Neuronal stem cell (in vitro differentiated cells): ENCODE measurements around the gene NFE2.

Experiments
- DNase-seq: peaks from one replicate; pipeline ENCODE4 v3.0.0-alpha.2; 2013; ENCODE audit warnings: low spot score
- H2AFZ ChIP-seq: one replicate; pipeline ENCODE4 v1.6.1; 2013; ENCODE audit warnings: mild to moderate bottlenecking, low read length, inconsistent platforms
- H2AK5ac ChIP-seq: 2 replicates; pipeline ENCODE4 v1.6.1; 2013; ENCODE audit warnings: low read depth, mild to moderate bottlenecking, inconsistent platforms, low read length, moderate library complexity, mixed read lengths
- H2BK120ac ChIP-seq: 2 replicates; pipeline ENCODE4 v1.6.1; 2013; ENCODE audit warnings: low read depth, mild to moderate bottlenecking, inconsistent platforms, low read length, moderate library complexity, mixed read lengths
- H2BK12ac ChIP-seq: one replicate; pipeline ENCODE4 v1.6.1; 2013; ENCODE audit warnings: low read length, inconsistent platforms
- H2BK15ac ChIP-seq: 2 replicates; pipeline ENCODE4 v1.6.1; 2013; ENCODE audit warnings: mild to moderate bottlenecking, low read length, inconsistent platforms, mixed read lengths
- H2BK5ac ChIP-seq: one replicate; pipeline ENCODE4 v1.6.1; 2013; ENCODE audit warnings: inconsistent platforms, mild to moderate bottlenecking, low read length, moderate library complexity
- H3K14ac ChIP-seq: one replicate; pipeline ENCODE4 v1.6.1; 2013; ENCODE audit warnings: low read length, inconsistent platforms
- H3K18ac ChIP-seq: 2 replicates; pipeline ENCODE4 v1.6.1; 2013; ENCODE audit warnings: low read length, inconsistent platforms
- H3K23ac ChIP-seq: 2 replicates; pipeline ENCODE4 v1.6.1; 2013; ENCODE audit warnings: low read depth, mild to moderate bottlenecking, mixed read lengths, low read length, inconsistent platforms; ENCODE audit not compliant: poor library complexity
- H3K27ac ChIP-seq: replicated peaks from 3 replicates; pipeline ENCODE4 v1.5.1; 2013; ENCODE audit warnings: low read length, inconsistent platforms
- H3K27me3 ChIP-seq, 3 experiments: 2 replicates each; pipeline ENCODE4 v1.6.1; 2013; ENCODE audit warnings: low read length in 3 of 3, mild to moderate bottlenecking in 2 of 3, inconsistent platforms in 1 of 3, low read depth in 1 of 3, mixed read lengths in 1 of 3, moderate library complexity in 1 of 3; ENCODE audit not compliant: control insufficient read depth in 3 of 3, insufficient read depth in 3 of 3
- H3K36me3 ChIP-seq, 2 donors: replicated peaks in 1 of 2; 2 replicates each; pipeline ENCODE4 v1.6.1; 2013; ENCODE audit warnings: low read length in 2 of 2; ENCODE audit not compliant: control insufficient read depth in 2 of 2, insufficient read depth in 2 of 2
- H3K4ac ChIP-seq: 2 replicates; pipeline ENCODE4 v1.6.1; 2013; ENCODE audit warnings: inconsistent platforms, mild to moderate bottlenecking, low read length, moderate library complexity
- H3K4me1 ChIP-seq, 2 donors: 1 replicate in 1 of 2; 2 replicates in 1 of 2; pipeline ENCODE4 v1.6.1; 2013; ENCODE audit warnings: low read length in 2 of 2, low read depth in 1 of 2; ENCODE audit not compliant: control insufficient read depth in 2 of 2, insufficient read depth in 1 of 2
- H3K4me2 ChIP-seq: one replicate; pipeline ENCODE4 v1.6.1; 2013; ENCODE audit warnings: mild to moderate bottlenecking, low read length, inconsistent platforms; ENCODE audit not compliant: insufficient read depth, poor library complexity, severe bottlenecking
- H3K4me3 ChIP-seq, 2 donors: 2 replicates each; pipeline ENCODE4 v1.5.1; 2013; ENCODE audit warnings: low read length in 2 of 2, mild to moderate bottlenecking in 2 of 2, inconsistent platforms in 1 of 2, moderate library complexity in 1 of 2
- H3K79me1 ChIP-seq: one replicate; pipeline ENCODE4 v1.6.1; 2013; ENCODE audit warnings: low read depth, mild to moderate bottlenecking, inconsistent platforms, low read length, moderate library complexity
- H3K9ac ChIP-seq: one replicate; pipeline ENCODE4 v1.6.1; 2013; ENCODE audit warnings: mild to moderate bottlenecking, low read depth, low read length, inconsistent platforms; ENCODE audit not compliant: poor library complexity
- H3K9me3 ChIP-seq, 2 donors: replicated peaks in 1 of 2; 2 replicates each; pipeline versions ENCODE3 to v1.6.1; 2013; ENCODE audit warnings: low read length in 2 of 2, mild to moderate bottlenecking in 2 of 2, inconsistent platforms in 1 of 2, low read depth in 1 of 2, mixed read lengths in 1 of 2, moderate library complexity in 1 of 2; ENCODE audit not compliant: control insufficient read depth in 2 of 2, insufficient read depth in 1 of 2
- H4K8ac ChIP-seq: one replicate; pipeline ENCODE4 v1.6.1; 2013; ENCODE audit warnings: low read depth, mild to moderate bottlenecking, inconsistent platforms, low read length, moderate library complexity
- H4K91ac ChIP-seq: one replicate; pipeline ENCODE4 v1.6.1; 2013; ENCODE audit warnings: low read length, low read depth, mild to moderate bottlenecking, inconsistent platforms; ENCODE audit not compliant: poor library complexity
- WGBS, 2 donors: extraction: QIAGEN DNeasy Blood & Tissue Kit; methylation state at CpG; one replicate each; pipeline ENCODE4 v1.1.7; 2013; ENCODE audit warnings: missing lambda C conversion rate in 2 of 2, mixed read lengths in 1 of 2; ENCODE audit not compliant: insufficient read length in 2 of 2, insufficient replicate concordance in 1 of 2; ENCODE audit errors: extremely low coverage in 2 of 2; 5-methylcytosine and 5-hydroxymethylcytosine counted together

Gene NFE2

DNA sequence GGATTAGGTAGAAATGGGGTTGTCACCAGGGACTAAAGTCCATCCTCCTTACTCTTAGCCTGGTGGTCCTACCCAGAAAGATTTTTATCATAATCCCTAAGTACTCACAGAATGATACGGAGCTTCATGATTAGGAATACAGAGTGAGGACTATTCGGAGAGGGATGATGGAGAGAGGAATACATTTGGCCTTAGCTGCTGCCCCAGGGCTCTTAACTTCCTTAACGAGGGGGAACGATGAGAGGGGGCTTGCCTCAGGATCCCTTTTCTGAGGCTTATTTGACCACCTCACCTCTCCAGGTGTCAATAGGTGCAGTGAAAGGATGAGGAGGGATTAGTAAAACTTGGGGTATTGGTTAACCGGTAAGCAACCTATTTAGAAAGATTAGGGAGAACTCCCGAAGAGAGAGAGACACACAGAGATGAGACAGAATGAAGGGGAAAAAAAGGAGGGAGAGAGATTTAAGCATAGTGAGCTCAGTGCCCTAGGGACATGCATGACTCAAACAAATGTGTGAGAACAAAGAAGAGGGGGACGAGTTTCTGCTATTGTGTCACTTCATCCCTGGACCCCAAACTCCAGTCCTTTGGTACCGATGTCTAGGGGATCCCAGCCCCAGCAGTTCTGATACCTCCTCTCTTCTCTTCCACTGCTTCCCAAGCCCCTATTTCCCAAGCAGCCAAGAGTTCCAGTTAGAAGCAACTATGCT is 1.1 kb downstream of the NFE2 start:
- Histone ChIP-seq H3K9ac (no peak overlapping the region), H2AK5ac (peak overlapping the region; percentile 8), H2BK12ac (no peak overlapping the region), H3K4me1 (peaks cover 5 to 16% of the 10 kb centered on the region in 2 donors), H2BK5ac (no peak overlapping the region), H2BK15ac (no peak overlapping the region), H3K23ac (no peak overlapping the region), H3K27me3 (peaks cover 0 to 76% (median 0%) of the 10 kb centered on the region in 3 experiments), H3K4me3 (no peak overlapping the region), H3K36me3 (no peaks in the 10 kb centered on the region), H2BK120ac (no peak overlapping the region), H4K91ac (no peak overlapping the region), H3K14ac (no peak overlapping the region), H3K9me3 (no peaks in the 10 kb centered on the region), H3K18ac (no peak overlapping the region), H3K27ac (no peak overlapping the region), H4K8ac (no peak overlapping the region), H2AFZ (peak overlapping the region; percentile 76), H3K4ac (no peak overlapping the region), H3K4me2 (peak overlapping the region; percentile 15), H3K79me1 (no peaks in the 10 kb centered on the region)
- no peak for DNase-seq
- WGBS, 2 donors: no CpG with 5 or more reads among the region's 8 CpGs

DNA sequence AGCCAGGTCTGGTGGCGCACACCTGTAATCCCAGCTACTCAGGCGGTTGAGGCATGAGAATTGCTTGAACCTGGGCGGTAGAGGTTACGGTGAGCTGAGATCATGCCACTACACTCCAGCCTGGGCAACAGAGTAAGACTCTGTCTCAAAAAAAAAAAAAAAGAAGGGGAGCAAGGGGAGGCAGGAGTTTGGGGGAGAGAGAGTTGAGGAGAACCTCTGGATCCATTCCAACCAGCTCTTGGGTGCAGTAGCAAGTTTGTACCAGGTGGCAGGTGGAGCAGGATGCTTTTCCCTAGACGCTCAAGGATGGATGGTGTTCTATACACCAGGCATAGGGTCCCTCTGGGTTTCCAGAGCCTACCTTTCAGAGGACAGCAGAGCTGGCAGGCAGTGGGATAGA is 1.9 kb downstream of the NFE2 start:
- Histone ChIP-seq H3K4me1 (peaks cover 5 to 18% of the 10 kb centered on the region in 2 donors), H3K27me3 (peaks cover 0 to 68% (median 0%) of the 10 kb centered on the region in 3 experiments), H3K79me1 (no peaks in the 10 kb centered on the region), H3K27ac (no peak overlapping the region), H3K9me3 (no peaks in the 10 kb centered on the region), H3K4ac (no peak overlapping the region), H3K9ac (no peak overlapping the region), H2AFZ (no peak overlapping the region), H2BK12ac (no peak overlapping the region), H2BK5ac (no peak overlapping the region), H3K36me3 (no peaks in the 10 kb centered on the region), H4K8ac (no peak overlapping the region), H3K23ac (no peak overlapping the region), H3K14ac (no peak overlapping the region), H2AK5ac (no peak overlapping the region), H3K4me3 (no peak overlapping the region), H3K4me2 (no peak overlapping the region), H4K91ac (no peak overlapping the region), H3K18ac (no peak overlapping the region), H2BK15ac (no peak overlapping the region), H2BK120ac (no peak overlapping the region)
- no peak for DNase-seq
- no CpG with 5 or more reads among the region's 5 CpGs for WGBS, 2 donors

DNA sequence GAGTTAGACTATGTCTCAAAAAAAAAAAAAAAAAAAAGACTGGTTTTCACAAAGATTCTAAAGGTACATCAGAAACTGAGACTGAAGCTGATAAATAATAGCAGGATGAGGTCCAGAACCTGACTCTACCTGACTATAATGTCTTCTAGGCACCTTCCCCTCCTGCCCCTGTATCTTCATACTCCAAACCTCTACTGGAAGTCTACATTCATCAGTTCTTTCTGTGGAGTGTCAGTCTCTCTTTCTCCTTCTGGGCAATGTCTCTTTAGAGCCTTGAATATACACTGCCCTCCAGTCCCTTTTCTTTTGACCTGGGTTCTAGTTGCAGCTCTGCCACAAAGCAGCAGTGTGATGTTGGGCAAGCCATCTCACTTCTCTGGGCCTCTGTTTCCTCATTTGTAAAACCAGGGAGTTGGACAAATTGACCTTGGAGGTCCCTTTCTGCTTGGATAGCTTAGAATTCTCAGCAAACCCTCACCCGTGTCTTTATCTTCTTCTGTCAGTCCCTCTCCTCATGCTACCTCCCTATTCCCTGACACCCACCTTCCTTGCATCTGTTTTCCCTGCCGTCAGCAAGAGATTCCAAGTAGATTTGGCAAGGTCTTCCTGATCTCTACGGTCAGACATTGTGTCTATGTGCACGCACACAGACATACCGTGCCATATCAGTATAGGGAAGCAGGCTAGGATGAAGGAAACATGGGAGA is 4.3 kb downstream of the NFE2 start:
- no peak for DNase-seq
- WGBS, 2 donors: no CpG with 5 or more reads among the region's 5 CpGs

DNA sequence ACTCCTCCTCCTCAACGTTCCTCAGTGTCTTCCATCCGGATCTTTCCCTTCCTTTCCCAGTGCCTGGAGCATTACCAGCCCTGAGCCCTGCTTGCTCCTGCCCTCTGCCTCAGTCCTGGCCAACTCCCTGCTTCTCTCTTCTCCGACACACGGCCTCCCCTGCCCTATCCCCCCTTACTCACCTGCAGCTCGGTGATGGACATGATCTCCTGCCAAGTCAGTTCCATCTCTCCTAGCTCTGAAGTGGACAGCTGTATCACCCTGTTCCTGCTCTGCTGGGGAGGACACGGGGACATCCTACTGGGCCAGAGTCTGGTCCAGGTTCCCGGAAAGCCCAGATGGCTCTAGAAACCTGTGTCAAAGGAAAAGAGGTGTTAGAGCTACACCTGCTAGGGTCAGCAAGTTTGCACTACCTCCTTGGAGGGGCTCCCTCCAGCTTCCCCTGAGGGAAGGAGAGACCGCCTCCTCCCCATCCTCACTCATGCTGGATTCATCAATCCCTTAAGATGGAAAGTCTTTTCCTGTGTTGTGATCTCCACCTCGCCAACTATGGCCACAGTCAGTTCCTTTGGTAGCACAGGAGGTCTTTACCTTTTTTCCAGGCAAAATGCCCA is 5.8 kb downstream of the NFE2 start:
- no peak overlapping the region for H3K14ac ChIP-seq
- H2BK5ac ChIP-seq: no peak overlapping the region
- no peaks in the 10 kb centered on the region for H3K79me1 ChIP-seq
- peaks cover 0 to 7% of the 10 kb centered on the region in 2 donors for H3K4me1 ChIP-seq
- no peak overlapping the region for H4K91ac ChIP-seq
- H3K4ac ChIP-seq: no peak overlapping the region
- H3K27ac ChIP-seq: no peak overlapping the region
- no peak overlapping the region for H3K4me2 ChIP-seq
- DNase-seq: no peak
- no peak overlapping the region for H4K8ac ChIP-seq
- H2AK5ac ChIP-seq: peak overlapping the region; percentile 10
- no peak overlapping the region for H3K23ac ChIP-seq
- H3K36me3 ChIP-seq: peaks cover 0 to 2% of the 10 kb centered on the region in 2 donors
- no CpG with 5 or more reads among the region's 9 CpGs for WGBS, 2 donors
- H3K9ac ChIP-seq: no peak overlapping the region
- H2AFZ ChIP-seq: no peak overlapping the region
- H3K4me3 ChIP-seq: no peak overlapping the region
- peak overlapping the region; percentile 15 for H3K18ac ChIP-seq
- H2BK15ac ChIP-seq: no peak overlapping the region
- peaks cover 0 to 37% (median 0%) of the 10 kb centered on the region in 3 experiments for H3K27me3 ChIP-seq
- H3K9me3 ChIP-seq: no peaks in the 10 kb centered on the region
- H2BK12ac ChIP-seq: peak overlapping the region; percentile 14
- no peak overlapping the region for H2BK120ac ChIP-seq

More for the DNA sequence above, 4.3 kb downstream of the NFE2 start:
- Histone ChIP-seq H2AFZ (no peak overlapping the region), H4K8ac (no peak overlapping the region), H2BK12ac (no peak overlapping the region), H3K79me1 (no peaks in the 10 kb centered on the region), H3K4me3 (no peak overlapping the region), H2AK5ac (peak overlapping the region; percentile 20), H3K9me3 (no peaks in the 10 kb centered on the region), H4K91ac (no peak overlapping the region), H3K18ac (no peak overlapping the region), H3K9ac (no peak overlapping the region), H3K27me3 (peaks cover 0 to 49% (median 0%) of the 10 kb centered on the region in 3 experiments), H3K36me3 (peaks cover 0 to 2% of the 10 kb centered on the region in 2 donors), H2BK5ac (no peak overlapping the region), H3K14ac (no peak overlapping the region), H3K4me2 (no peak overlapping the region), H3K4me1 (peaks cover 5 to 18% of the 10 kb centered on the region in 2 donors), H2BK15ac (peak overlapping the region; percentile 42), H3K27ac (no peak overlapping the region), H2BK120ac (no peak overlapping the region), H3K23ac (no peak overlapping the region), H3K4ac (no peak overlapping the region)
